Measurements from ENCODE around the gene ZSCAN2. TPM values are rescaled to one million over a fixed set of nuclear protein-coding genes. Genes with fewer than 3 reads are reported as not detected.

ZSCAN2 gene
- total and polyA plus RNA-seq, 8 donors, result 5.8 to 26.5 (median 22.2) TPM

GRCh38 chr15:84649706-84650105 is 48.9 kb downstream of the ZSCAN2 start:
- peaks cover 0 to 78% of the 10 kb centered on the region in 2 donors for H3K36me3 ChIP-seq
- peaks cover 13 to 46% of the 10 kb centered on the region in 2 donors for H3K4me1 ChIP-seq
- H3K27ac ChIP-seq, result no peak overlapping the region
- no peak for ATAC-seq
- H3K9me3 ChIP-seq, result no peaks in the 10 kb centered on the region
- no peak overlapping the region for H3K4me3 ChIP-seq
- intact Hi-C loops (cut with DNase I), result no loop called here
- TF ChIP-seq, protein P1, sequence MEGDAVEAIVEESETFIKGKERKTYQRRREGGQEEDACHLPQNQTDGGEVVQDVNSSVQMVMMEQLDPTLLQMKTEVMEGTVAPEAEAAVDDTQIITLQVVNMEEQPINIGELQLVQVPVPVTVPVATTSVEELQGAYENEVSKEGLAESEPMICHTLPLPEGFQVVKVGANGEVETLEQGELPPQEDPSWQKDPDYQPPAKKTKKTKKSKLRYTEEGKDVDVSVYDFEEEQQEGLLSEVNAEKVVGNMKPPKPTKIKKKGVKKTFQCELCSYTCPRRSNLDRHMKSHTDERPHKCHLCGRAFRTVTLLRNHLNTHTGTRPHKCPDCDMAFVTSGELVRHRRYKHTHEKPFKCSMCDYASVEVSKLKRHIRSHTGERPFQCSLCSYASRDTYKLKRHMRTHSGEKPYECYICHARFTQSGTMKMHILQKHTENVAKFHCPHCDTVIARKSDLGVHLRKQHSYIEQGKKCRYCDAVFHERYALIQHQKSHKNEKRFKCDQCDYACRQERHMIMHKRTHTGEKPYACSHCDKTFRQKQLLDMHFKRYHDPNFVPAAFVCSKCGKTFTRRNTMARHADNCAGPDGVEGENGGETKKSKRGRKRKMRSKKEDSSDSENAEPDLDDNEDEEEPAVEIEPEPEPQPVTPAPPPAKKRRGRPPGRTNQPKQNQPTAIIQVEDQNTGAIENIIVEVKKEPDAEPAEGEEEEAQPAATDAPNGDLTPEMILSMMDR (IDR thresholded peaks at IDR 0.05), result no peak
- no peak for DNase-seq
- no peaks in the 10 kb centered on the region for H3K27me3 ChIP-seq

DNA sequence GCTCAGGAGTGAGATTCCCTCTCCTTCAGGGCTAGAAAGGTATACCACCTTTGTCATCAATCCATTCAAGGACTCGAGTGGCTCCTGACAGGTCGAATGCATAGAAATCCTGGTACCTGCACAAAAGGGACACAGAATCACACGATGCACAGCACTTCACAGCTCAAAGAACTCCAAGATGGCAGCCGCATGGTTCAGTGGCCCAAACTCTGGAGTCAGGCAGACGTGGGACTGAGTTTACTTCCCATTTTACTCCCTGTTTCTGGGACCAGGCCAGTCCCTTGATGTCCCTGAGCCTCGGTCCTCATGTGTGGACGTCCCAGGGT is 52.7 kb downstream of the ZSCAN2 start:
- no peaks in the 10 kb centered on the region for H3K27me3 ChIP-seq
- ATAC-seq (no peak), DNase-seq (no peak)
- H3K4me1 ChIP-seq, result peaks cover 13 to 63% of the 10 kb centered on the region in 2 donors
- H3K36me3 ChIP-seq, result peaks cover 0 to 40% of the 10 kb centered on the region in 2 donors
- TF ChIP-seq, protein P1 (IDR thresholded peaks at IDR 0.05), result no peak
- H3K27ac ChIP-seq, result peak overlapping the region; percentile 72 to 94
- intact Hi-C loops (cut with DNase I), result no loop called here
- peak overlapping the region; percentile 71 to 87 for H3K4me3 ChIP-seq
- no peaks in the 10 kb centered on the region for H3K9me3 ChIP-seq

DNA sequence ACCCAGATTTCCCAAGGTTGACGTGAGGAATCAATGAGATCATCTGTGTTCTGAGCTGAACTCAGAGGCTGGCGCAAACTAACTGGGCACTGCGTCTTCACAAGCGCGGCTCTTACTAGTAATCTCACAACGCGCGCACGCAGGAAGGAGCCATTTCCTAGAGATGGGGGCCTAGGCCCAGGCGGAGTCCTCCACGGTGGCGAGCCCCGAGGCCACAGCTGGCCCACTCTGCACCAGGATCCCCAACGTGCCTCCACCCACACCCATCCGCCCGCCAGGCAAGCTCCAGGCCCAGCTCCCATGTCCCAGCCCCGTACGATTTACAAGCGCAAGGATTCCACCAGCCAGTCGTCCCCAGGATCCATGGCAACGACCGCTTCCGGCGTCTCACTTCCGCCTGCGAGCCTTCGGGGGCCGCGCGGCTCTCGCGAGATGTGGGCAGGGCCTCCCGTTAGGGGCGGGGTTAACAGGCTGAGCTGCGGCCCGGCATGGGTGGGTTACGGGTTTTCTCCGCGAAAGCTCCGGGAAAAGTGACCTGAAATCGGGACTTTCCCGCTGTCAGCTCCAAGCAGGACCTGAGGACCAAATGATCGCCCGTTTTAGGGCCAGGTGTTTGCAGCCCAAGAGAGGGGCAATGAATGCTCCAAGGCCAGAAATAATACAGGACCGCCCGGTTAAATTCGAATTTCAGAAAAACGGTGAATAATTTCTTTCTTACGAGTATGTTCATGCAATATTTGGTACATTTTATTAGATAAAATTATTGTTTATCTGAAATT is 53.3 kb downstream of the ZSCAN2 start, which contains the start of gene WDR73:
Gene WDR73 (minus strand): TSS at position 374 of the 779 bp plus-strand sequence. CDS start 9 bp downstream, at position 365.
- ATAC-seq (peak; percentile 92), DNase-seq (peak; percentile 96 to 99 (median 98))
- intact Hi-C loops (cut with DNase I), result no loop called here
- H3K9me3 ChIP-seq, result no peaks in the 10 kb centered on the region
- H3K4me3 ChIP-seq, result peak within 1 kb of the TSS; percentile 71 to 87
- peaks cover 13 to 63% of the 10 kb centered on the region in 2 donors for H3K4me1 ChIP-seq
- TF ChIP-seq, protein P1 (IDR thresholded peaks at IDR 0.05), result no peak
- peaks cover 0 to 34% of the 10 kb centered on the region in 2 donors for H3K36me3 ChIP-seq
- H3K27ac ChIP-seq, result peak within 1 kb of the TSS; percentile 72 to 94
- H3K27me3 ChIP-seq, result no peaks in the 10 kb centered on the region

- intact Hi-C loops (cut with DNase I), result no loop called here
- peaks cover 0 to 26% of the 10 kb centered on the region in 2 donors for H3K36me3 ChIP-seq
- H3K27ac ChIP-seq, result peak overlapping the region; percentile 72 to 94
- H3K4me1 ChIP-seq, result peaks cover 13 to 58% of the 10 kb centered on the region in 2 donors
- no peaks in the 10 kb centered on the region for H3K9me3 ChIP-seq
- no peaks in the 10 kb centered on the region for H3K27me3 ChIP-seq
- peak overlapping the region; percentile 71 to 87 for H3K4me3 ChIP-seq
- peak; percentile 73 for ATAC-seq
- DNase-seq, result peak; percentile 53 to 90 (median 84)
- TF ChIP-seq, protein P1 (IDR thresholded peaks at IDR 0.05), result peak; percentile 65 to 69
Observed at GRCh38 chr15:84654689-84655453, 54.1 kb downstream of the ZSCAN2 start.

- Histone ChIP-seq H3K4me1 (peaks cover 13 to 48% of the 10 kb centered on the region in 2 donors), H3K36me3 (peaks cover 0 to 5% of the 10 kb centered on the region in 2 donors), H3K27me3 (no peaks in the 10 kb centered on the region), H3K27ac (no peak overlapping the region), H3K4me3 (no peak overlapping the region), H3K9me3 (no peaks in the 10 kb centered on the region)
- intact Hi-C loops (cut with DNase I), result no loop called here
- ATAC-seq, result no peak
- DNase-seq, result no peak
- TF ChIP-seq, protein P1 (IDR thresholded peaks at IDR 0.05), result no peak
Observed at GRCh38 chr15:84656972-84657371, 56.2 kb downstream of the ZSCAN2 start.

Data from left lung (tissue), 10 donors.